NCI-H524 treated with DMSO at 0.1 percent for 48 hours (cell line): ENCODE results near the gene PIP5K1B.

Experiments used
- DNase-seq: peaks from one replicate; lab custom pipeline; 2025; lab: John Stamatoyannopoulos, UW

PIP5K1B gene

DNA sequence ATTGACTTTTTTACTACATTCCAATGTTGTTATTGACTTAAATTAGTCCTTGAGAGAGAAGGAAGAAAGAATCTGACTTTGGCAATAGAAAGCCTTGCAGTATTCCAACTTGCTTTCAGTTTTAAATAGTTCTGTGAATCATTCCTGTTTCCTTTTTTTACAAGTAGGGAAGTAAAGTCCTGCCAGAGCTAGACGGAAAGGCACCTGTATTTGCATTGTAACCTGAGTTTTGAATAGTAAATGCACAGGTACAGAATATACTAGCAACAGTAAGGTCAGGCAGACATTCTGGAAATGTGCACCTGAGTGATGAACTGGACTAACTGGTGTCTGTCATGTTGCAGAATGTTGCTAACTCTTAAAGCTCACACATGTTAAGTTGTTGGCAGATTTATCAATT lies 208.0 kb downstream of the PIP5K1B start:
- DNase-seq: no peak

DNA sequence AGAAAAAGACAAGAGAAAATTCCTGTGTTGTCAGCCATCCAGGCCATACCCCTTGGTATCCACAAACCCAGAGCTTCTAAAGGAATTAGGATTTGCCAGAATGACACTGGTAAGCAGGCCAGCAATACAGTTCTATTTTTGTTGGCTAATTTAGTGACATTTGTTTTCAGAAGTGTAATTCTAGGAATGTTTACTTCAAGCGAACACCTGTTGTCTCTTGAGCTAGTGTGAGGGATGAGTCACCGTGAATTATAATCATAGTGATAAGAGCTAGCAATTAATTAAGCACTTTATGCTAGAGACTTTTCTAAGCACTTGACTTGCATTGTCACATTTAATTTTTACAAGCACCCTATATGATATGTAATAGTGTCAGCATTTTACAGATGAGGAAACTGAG lies 209.7 kb downstream of the PIP5K1B start:
- no peak for DNase-seq

DNA sequence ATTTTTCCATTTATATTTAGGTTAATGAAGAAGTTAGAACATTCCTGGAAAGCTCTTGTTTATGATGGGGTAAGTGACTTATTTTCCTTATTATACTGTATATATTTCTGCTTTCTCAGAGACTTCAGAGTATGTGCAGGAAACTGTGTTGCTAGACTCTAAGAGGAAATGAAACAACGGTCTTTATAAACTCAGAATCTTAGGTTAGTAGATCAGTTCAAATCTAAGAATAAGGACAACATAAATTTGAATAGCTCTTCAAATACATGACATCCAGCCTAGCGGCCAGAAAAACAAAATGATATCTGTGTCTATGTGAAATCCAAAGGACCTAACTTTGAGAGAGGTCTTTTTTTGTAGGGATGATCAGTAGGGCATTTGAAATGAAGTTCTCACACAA lies 214.6 kb downstream of the PIP5K1B start:
- DNase-seq: no peak

GRCh38 chr9:68920921-68921320 lies 215.9 kb downstream of the PIP5K1B start:
- DNase-seq: no peak

DNA sequence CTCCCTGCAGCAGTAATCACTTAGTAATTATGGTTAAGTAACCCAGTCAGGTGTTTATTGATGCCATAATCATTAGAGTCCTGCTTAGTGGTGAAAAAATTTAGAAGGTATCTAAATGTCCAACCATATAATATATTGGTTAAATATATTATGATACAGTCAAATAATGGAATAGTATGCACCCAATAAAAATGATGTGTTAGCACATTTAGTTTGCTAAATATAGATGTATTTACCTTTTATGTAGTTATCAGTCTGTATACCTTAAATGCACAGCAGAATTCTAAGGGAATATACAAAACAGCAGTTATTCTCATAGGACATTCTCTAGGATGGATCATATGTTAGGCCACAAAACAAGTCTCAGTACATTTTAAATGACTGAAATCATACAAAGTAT lies 218.4 kb downstream of the PIP5K1B start:
- no peak for DNase-seq

- no peak for DNase-seq
Measured at GRCh38 chr9:68925175-68925574, 220.1 kb downstream of the PIP5K1B start.

GRCh38 chr9:68927165-68927564 lies 222.1 kb downstream of the PIP5K1B start:
- no peak for DNase-seq

GRCh38 chr9:68931821-68932220 lies 226.8 kb downstream of the PIP5K1B start:
- DNase-seq: no peak

DNA sequence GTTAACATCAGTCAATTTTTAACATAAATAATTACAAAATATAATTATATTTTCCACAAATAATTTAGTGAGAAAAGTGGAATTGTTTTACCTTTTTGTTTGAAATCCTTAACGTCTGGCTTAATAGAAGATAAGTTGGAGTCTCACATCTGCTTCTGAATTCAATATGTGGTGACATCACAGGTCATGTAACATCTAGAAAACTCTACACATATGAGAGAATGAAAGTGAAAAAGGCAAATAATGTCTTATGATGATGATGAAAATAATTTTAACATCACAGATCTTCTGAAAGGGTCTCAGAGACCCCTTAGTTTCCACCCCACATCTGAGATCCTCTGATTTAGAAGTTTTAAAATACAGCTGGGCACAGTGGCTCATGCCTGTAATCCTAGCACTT lies 227.4 kb downstream of the PIP5K1B start:
- DNase-seq: no peak

GRCh38 chr9:68933434-68934328 lies 228.6 kb downstream of the PIP5K1B start:
- DNase-seq: no peak

DNA sequence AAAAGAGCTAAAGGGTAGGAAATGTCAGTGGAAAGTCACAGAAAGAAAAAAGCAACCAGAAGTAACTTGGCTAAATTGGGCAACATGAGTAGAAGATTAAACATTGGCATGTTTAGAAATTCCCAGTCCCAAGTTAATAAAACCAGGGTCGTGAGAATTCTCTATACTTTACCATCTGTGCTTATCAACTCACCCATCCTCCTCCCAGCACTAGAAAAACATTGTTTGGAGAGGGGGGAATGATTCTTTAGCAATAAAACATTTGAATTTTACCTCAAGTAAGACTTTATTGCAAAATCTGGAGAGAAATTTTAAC lies 229.2 kb downstream of the PIP5K1B start:
- no peak for DNase-seq

DNA sequence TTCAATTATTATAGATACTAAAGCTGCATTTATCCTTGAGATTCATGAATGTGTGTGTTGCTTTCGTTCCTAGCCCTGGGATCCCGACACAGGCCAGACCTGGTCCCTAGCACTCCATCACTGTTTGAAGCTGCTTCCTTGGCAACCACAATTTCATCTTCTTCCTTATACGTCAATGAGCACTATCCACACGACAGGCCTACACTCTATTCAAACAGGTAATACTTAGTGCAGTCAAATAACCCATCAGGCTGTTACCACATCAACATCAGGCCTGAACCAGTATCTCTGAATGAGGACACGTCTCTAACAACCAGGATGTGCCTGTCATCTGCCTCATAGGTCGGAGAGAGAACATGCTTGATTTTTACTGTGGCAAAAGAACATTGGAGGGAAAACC lies 235.5 kb downstream of the PIP5K1B start:
- DNase-seq: no peak

DNA sequence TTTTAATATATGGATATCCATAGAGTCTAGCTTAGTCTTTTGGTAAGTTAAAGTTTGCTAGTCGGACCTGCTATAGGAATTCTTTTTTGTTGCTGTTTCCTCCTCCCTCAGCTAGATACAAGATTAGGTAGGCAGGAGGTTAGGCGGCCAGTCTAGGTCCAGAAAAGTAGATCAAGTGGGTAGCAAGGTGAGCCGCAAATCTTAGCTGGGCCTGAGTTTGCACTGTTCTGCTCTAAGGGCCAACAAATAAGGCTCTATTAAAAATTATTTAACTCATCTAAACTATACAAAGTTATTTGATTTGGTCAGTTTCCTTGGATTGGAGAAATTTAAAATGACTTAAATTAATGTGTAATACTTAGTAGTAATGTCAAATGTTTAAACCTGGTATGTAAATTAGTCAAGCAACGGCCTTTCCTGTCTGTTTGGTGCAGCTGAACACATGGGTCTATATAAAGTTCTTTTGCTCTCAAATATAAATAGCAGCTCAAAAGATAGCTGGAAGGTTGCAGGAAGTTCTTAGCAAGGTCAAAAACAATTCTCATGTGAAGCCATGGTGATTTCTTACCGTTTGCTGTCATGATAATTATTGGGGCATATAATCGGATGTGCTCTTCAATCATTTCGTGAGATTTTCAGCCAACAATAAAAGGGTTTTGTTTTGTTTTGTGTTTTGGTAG lies 236.9 kb downstream of the PIP5K1B start:
- no peak for DNase-seq

- DNase-seq: no peak
Measured at GRCh38 chr9:68942790-68943189, 237.8 kb downstream of the PIP5K1B start.

DNA sequence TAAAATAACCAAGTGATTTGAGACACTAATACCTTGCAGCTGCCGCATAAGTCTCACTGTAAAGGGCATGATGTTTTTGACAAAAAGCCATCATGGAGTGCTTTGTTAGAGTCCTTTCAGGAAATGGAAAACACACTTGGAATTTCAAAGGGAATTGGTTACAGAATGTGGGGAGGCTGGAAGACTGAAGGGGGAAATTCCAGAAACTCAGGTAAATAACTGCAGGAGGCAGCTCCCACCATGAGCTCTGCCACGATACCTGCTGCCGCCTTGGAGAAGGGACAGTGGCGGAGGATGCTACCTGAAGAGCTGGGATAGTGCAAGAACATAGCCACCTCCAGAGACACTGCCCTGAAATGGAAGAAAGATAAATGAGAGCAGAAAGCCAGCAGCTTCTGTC lies 242.0 kb downstream of the PIP5K1B start:
- no peak for DNase-seq

- DNase-seq: no peak
Measured at GRCh38 chr9:68947842-68948569, 243.0 kb downstream of the PIP5K1B start.

DNA sequence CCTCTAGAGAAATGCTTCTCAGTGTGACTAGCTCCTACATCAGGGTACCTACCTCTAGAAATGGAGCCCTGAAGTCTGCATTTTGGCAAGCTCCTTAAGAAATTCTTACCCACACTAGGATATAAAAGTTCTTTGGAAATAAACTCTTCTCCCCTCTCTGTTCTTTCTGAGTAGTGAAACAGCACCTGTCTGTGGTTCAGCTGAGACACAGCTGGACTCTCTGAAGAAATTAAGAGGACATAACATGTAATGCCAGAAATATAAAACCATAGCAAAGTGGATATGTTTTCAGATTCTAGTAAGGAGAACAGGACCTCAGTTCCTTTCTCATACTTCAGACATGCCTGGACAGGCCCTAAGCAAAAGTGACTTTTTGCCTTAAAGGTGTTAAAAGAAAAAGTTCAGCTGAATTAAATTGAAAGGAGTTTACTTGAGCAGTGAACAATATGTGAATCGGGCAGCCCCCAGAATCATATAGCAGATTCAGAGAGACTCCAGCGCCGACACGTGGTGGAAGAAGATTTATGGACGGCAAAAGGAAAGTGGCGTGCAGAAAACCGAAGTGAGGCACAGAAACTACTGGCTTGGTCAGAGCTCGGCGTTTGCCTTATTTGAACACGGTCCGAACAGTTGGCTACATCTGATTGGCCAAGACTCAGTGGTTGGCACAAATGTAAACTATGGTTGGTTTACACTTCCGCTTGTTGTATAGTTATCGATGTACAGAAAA lies 244.4 kb downstream of the PIP5K1B start:
- no peak for DNase-seq

GRCh38 chr9:68950188-68950587 lies 245.1 kb downstream of the PIP5K1B start:
- DNase-seq: no peak

GRCh38 chr9:68950689-68951088 lies 245.6 kb downstream of the PIP5K1B start:
- DNase-seq: no peak

DNA sequence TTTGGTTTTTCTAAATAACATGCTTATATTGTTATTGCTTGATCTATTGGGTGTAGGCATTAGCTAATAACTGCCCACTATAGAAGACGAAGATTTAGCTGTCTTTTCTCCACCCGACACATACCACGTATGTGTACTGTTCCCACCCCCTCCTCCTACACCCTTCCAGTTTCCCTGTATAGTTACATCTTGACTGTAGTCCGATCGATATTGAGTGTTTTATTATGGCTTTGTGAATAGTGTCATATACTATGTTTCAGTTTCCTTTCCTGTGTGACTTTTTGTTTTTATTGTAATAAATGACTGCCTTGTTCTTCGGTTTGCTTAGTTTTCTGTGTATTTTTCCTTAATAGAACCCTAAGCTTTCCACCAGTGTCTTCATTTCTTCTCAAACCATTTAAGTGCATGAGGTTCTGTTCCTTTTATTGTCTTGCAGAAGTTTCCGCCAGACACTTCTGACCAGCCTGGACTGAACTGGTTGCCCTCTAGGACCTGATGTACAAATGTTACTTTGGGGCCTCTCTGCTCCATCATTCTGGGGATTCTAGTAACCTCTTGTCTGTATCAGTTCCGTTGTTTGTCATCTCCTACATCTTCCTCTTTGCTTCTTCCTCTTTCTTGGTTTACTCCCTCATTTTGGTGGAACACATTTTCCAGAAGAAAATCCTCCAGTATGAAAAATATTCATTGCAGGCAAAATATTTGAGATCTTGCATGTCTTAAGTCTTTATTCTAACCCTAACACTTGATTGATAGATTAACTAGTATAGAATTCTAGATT lies 247.0 kb downstream of the PIP5K1B start:
- no peak for DNase-seq

DNA sequence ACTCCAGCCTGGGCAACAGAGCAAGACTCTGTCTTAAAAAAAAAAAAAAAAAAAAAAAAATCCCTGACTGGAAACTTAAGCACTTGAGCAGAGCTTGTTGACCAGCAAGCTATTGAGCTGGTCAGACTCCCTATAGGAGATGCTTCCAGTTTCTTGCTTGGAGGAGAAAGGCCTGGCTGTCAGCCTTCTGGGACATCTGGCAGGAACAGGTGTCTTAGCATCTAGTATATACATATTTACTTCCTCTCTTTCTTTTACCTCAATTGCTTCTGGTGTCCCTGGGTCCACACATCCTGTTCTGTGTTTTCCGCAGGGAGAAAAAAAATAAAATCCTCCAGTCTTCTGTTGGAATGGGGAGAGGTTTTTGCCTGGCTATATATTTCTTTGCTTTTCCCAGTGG lies 248.7 kb downstream of the PIP5K1B start:
- no peak for DNase-seq

DNA sequence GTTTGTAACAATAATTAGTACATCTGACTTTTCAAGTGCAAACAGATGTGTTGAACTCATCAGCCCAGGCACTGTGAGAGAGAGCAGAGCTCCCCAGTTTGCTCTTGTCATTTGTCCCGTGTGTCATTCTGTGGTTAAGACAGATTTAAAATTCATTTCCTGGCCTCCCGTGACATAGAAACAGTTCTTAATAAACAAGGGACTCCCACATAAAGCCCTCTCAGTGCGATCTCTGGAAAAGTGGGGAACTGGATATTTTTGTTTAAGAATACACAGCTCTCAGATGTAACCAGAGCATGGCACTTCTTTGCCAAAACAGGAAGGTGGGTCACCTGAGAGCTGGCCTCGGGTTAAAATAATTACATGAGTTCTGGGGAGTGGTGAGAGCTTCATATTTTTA lies 250.3 kb downstream of the PIP5K1B start:
- no peak for DNase-seq
